Neural cell (in vitro differentiated cells): ENCODE results near the gene CLSTN2. TPM values are rescaled to one million over a fixed set of nuclear protein-coding genes. Genes with fewer than 3 reads are reported as not detected.

Experiments used
- H2AFZ ChIP-seq: fragments of 200-600, 300-800 bp; sonication (generic), shearing (Covaris generic); 2 replicates; pipeline ENCODE4 v1.6.0; 2014; ENCODE audit warnings: low read depth, mild to moderate bottlenecking, antibody characterized with exemption, low read length, moderate library complexity
- H3F3A ChIP-seq: fragments of 200-600 bp; shearing (Covaris generic); 2 replicates; pipeline ENCODE4 v1.6.1; 2016; ENCODE audit warnings: mild to moderate bottlenecking, moderate library complexity, mixed read lengths, antibody characterized with exemption, low read length; ENCODE audit not compliant: insufficient read depth, poor library complexity, severe bottlenecking
- H3K27ac ChIP-seq: fragments of 200-600, 300-800 bp; sonication (generic), shearing (Covaris generic); 2 replicates; pipeline ENCODE4 v1.5.1; 2014; ENCODE audit warnings: mild to moderate bottlenecking, low read length, moderate library complexity
- H3K27me3 ChIP-seq: fragments of 300-800, 200-600 bp; sonication (generic), shearing (Covaris generic); 2 replicates; pipeline ENCODE4 v1.6.0; 2014; ENCODE audit warnings: mild to moderate bottlenecking, low read depth, low read length, moderate library complexity; ENCODE audit not compliant: insufficient read depth
- H3K36me3 ChIP-seq: fragments of 300-800, 200-600 bp; sonication (generic), shearing (Covaris generic); 2 replicates; pipeline ENCODE4 v1.5.1; 2014; ENCODE audit warnings: mild to moderate bottlenecking, antibody characterized with exemption, low read length, moderate library complexity; ENCODE audit not compliant: insufficient read depth
- H3K4me2 ChIP-seq: fragments of 300-800, 200-600 bp; sonication (generic), shearing (Covaris generic); 2 replicates; pipeline ENCODE4 v1.6.0; 2014; ENCODE audit warnings: mild to moderate bottlenecking, low read length
- H3K4me3 ChIP-seq: fragments of 300-800, 200-600 bp; sonication (generic), shearing (Covaris generic); 2 replicates; pipeline ENCODE4 v1.5.1; 2014; ENCODE audit warnings: mild to moderate bottlenecking, low read length, moderate library complexity
- H3K79me2 ChIP-seq: fragments of 200-600 bp; shearing (Covaris generic); replicated peaks from 2 replicates; pipeline ENCODE4 v1.6.0; 2014; ENCODE audit warnings: mild to moderate bottlenecking, low read length, moderate library complexity; ENCODE audit not compliant: insufficient read depth
- H3K9ac ChIP-seq: fragments of 300-800, 200-600 bp; sonication (generic), shearing (Covaris generic); 2 replicates; pipeline ENCODE4 v1.6.1; 2016; ENCODE audit warnings: mild to moderate bottlenecking, low read length, mixed read lengths
- H3K9me2 ChIP-seq: fragments of 200-600 bp; shearing (Covaris generic); 2 replicates; pipeline ENCODE4 v1.6.1; 2016; ENCODE audit warnings: mild to moderate bottlenecking, low read length, mixed read lengths; ENCODE audit not compliant: insufficient read depth
- H3K9me3 ChIP-seq: fragments of 200-600, 300-800 bp; sonication (generic), shearing (Covaris generic); 2 replicates; pipeline ENCODE4 v1.6.1; 2016; ENCODE audit warnings: mild to moderate bottlenecking, mixed run types, low read length, moderate library complexity, mixed read lengths
- H4K20me1 ChIP-seq: fragments of 200-600 bp; shearing (Covaris generic); 2 replicates; pipeline ENCODE4 v1.6.1; 2016; ENCODE audit warnings: mild to moderate bottlenecking, mixed run types; ENCODE audit not compliant: insufficient read depth
- EP300 ChIP-seq: fragments of 450-650 bp; conservative IDR thresholded peaks from 2 replicates; pipeline ENCODE4 v1.6.1; 2014; ENCODE audit warnings: antibody characterized with exemption, mild to moderate bottlenecking, moderate library complexity; ENCODE audit not compliant: poor library complexity, severe bottlenecking
- EZH2 ChIP-seq: fragments of 200-600, 300-800 bp; shearing (Covaris generic), sonication (generic); IDR thresholded peaks from 2 replicates; pipeline ENCODE4 v1.6.1; 2014; ENCODE audit warnings: antibody characterized with exemption, low read length, borderline replicate concordance, mild to moderate bottlenecking; ENCODE audit not compliant: insufficient read depth, poor library complexity, severe bottlenecking
- MXI1 ChIP-seq: fragments of 450-650 bp; conservative IDR thresholded peaks from 2 replicates; pipeline ENCODE4 v1.6.1; 2014; ENCODE audit warnings: antibody characterized with exemption, mild to moderate bottlenecking; ENCODE audit not compliant: poor library complexity, severe bottlenecking
- POLR2AphosphoS5 ChIP-seq: IDR thresholded peaks from 2 replicates; pipeline ENCODE4 v1.6.1; 2012
- RAD21 ChIP-seq: fragments of 450-650 bp; conservative IDR thresholded peaks from 2 replicates; pipeline ENCODE4 v1.6.1; 2014; ENCODE audit warnings: antibody characterized with exemption, mild to moderate bottlenecking, moderate library complexity
- SMC3 ChIP-seq: fragments of 450-650 bp; conservative IDR thresholded peaks from 2 replicates; pipeline ENCODE4 v1.6.1; 2014; ENCODE audit warnings: antibody characterized with exemption, mild to moderate bottlenecking, moderate library complexity; ENCODE audit not compliant: poor library complexity
- TAF1 ChIP-seq: IDR thresholded peaks from 2 replicates; pipeline ENCODE4 v1.6.1; 2012; ENCODE audit warnings: low read depth
- polyA plus RNA-seq: library from polyadenylated mRNA; depleted of rRNA; stranded (reverse); fragments of >200 nt; gene quantifications from 2 replicates; pipeline ENCODE4 v1.2.3, GENCODE V29; 2014
- TF ChIP-seq, protein P1 (sequence below): fragments of 450-650 bp; IDR thresholded peaks from 2 replicates; pipeline ENCODE4 v1.5.1; 2014; ENCODE audit warnings: antibody characterized with exemption, mild to moderate bottlenecking, moderate library complexity; ENCODE audit not compliant: poor library complexity, severe bottlenecking
- TF ChIP-seq, protein P2 (sequence below): IDR thresholded peaks from 2 replicates; pipeline ENCODE4 v1.6.1; 2012; ENCODE audit warnings: borderline replicate concordance

Gene CLSTN2
- polyA plus RNA-seq, 1 donor from 2014 or later, result 10.7 TPM

DNA sequence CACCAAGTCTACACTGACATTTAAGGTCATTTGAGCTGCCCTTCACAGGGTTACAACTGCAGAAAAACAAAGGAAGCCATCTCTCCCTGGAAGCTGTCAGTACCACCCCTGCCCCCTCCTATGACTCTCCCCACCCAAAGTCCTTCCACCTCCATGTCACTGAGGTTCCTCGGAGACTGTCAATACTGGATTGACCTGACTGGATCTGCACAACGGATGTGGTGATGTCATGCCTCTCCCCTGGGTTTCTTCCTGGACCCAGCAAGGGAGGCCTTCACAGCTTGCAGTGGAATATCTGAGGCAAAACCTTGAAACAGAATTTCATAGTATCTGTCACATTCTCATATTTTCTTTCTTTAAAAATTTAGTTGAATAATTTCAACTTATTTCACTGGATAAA is 153.5 kb downstream of the CLSTN2 start:
- Histone ChIP-seq H3K9me3 (no peaks in the 10 kb centered on the region), H3K4me2 (no peak overlapping the region), H3F3A (no peaks in the 10 kb centered on the region), H2AFZ (no peak overlapping the region), H3K27ac (no peak overlapping the region), H3K9ac (no peak overlapping the region), H4K20me1 (no peaks in the 10 kb centered on the region), H3K4me3 (no peak overlapping the region), H3K36me3 (no peaks in the 10 kb centered on the region), H3K27me3 (no peaks in the 10 kb centered on the region), H3K9me2 (no peaks in the 10 kb centered on the region), H3K79me2 (no peaks in the 10 kb centered on the region)
- TF ChIP-seq, protein P1, sequence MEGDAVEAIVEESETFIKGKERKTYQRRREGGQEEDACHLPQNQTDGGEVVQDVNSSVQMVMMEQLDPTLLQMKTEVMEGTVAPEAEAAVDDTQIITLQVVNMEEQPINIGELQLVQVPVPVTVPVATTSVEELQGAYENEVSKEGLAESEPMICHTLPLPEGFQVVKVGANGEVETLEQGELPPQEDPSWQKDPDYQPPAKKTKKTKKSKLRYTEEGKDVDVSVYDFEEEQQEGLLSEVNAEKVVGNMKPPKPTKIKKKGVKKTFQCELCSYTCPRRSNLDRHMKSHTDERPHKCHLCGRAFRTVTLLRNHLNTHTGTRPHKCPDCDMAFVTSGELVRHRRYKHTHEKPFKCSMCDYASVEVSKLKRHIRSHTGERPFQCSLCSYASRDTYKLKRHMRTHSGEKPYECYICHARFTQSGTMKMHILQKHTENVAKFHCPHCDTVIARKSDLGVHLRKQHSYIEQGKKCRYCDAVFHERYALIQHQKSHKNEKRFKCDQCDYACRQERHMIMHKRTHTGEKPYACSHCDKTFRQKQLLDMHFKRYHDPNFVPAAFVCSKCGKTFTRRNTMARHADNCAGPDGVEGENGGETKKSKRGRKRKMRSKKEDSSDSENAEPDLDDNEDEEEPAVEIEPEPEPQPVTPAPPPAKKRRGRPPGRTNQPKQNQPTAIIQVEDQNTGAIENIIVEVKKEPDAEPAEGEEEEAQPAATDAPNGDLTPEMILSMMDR, result no peak
- TF ChIP-seq EZH2, result no peak
- TF ChIP-seq POLR2AphosphoS5, result no peak
- no peak for TF ChIP-seq MXI1
- TF ChIP-seq SMC3, result no peak
- no peak for TF ChIP-seq RAD21
- TF ChIP-seq EP300, result no peak
- TF ChIP-seq TAF1, result no peak
- TF ChIP-seq, protein P2, sequence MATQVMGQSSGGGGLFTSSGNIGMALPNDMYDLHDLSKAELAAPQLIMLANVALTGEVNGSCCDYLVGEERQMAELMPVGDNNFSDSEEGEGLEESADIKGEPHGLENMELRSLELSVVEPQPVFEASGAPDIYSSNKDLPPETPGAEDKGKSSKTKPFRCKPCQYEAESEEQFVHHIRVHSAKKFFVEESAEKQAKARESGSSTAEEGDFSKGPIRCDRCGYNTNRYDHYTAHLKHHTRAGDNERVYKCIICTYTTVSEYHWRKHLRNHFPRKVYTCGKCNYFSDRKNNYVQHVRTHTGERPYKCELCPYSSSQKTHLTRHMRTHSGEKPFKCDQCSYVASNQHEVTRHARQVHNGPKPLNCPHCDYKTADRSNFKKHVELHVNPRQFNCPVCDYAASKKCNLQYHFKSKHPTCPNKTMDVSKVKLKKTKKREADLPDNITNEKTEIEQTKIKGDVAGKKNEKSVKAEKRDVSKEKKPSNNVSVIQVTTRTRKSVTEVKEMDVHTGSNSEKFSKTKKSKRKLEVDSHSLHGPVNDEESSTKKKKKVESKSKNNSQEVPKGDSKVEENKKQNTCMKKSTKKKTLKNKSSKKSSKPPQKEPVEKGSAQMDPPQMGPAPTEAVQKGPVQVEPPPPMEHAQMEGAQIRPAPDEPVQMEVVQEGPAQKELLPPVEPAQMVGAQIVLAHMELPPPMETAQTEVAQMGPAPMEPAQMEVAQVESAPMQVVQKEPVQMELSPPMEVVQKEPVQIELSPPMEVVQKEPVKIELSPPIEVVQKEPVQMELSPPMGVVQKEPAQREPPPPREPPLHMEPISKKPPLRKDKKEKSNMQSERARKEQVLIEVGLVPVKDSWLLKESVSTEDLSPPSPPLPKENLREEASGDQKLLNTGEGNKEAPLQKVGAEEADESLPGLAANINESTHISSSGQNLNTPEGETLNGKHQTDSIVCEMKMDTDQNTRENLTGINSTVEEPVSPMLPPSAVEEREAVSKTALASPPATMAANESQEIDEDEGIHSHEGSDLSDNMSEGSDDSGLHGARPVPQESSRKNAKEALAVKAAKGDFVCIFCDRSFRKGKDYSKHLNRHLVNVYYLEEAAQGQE, result no peak

DNA sequence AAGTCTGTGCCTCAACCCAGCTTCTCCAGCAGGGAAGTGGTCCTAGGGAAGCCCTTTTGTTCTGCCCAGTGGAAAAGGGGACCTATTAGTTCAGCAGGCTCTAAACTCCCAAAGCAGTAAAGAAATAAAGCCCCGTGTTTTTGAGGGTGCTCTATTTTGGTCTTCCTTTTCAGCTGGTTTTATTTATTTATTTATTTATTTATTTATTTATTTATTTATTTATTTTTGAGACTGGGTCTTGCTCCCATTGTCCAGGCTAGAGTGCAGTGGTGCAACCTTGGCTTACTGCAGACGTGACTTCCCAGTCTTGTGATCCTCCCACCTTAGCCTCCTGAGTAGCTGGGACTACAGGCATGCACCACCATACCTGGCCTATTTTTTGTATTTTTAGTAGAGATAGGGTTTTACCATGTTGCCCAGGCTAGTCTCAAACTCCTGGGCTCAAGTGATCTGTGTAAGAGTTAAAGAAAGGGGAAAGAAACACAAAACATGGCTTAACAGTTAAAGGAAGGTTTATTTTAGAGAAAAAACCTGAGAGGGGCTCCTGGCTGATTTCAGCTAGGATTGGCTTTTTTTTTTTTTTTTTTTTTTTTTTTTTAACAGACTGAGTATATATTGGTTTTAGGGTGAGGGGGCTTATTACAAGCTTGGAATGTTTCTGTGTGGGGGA is 154.6 kb downstream of the CLSTN2 start:
- H3K4me3 ChIP-seq, result no peak overlapping the region
- no peak overlapping the region for H3K4me2 ChIP-seq
- H3K36me3 ChIP-seq, result no peaks in the 10 kb centered on the region
- no peaks in the 10 kb centered on the region for H3K27me3 ChIP-seq
- no peak overlapping the region for H2AFZ ChIP-seq
- no peaks in the 10 kb centered on the region for H3K79me2 ChIP-seq
- no peak for TF ChIP-seq EZH2
- TF ChIP-seq, protein P2, result no peak
- TF ChIP-seq SMC3, result no peak
- TF ChIP-seq TAF1, result no peak
- no peak for TF ChIP-seq MXI1
- TF ChIP-seq POLR2AphosphoS5, result no peak
- no peak for TF ChIP-seq EP300
- TF ChIP-seq, protein P1, result no peak
- no peak for TF ChIP-seq RAD21
- no peaks in the 10 kb centered on the region for H4K20me1 ChIP-seq
- H3K9me3 ChIP-seq, result no peaks in the 10 kb centered on the region
- H3K27ac ChIP-seq, result no peak overlapping the region
- H3K9me2 ChIP-seq, result no peaks in the 10 kb centered on the region
- no peaks in the 10 kb centered on the region for H3F3A ChIP-seq
- H3K9ac ChIP-seq, result no peak overlapping the region
